Epithelial cell of prostate (primary cell): ENCODE data around the gene KIRREL3.

Experiments
- DNase-seq: peaks from one replicate; pipeline ENCODE4 v3.0.0-alpha.2; 2011; ENCODE audit warnings: low read depth, low spot score
- H3K27ac ChIP-seq: fragments of 450-650 bp; 2 replicates; pipeline ENCODE4 v1.5.1; 2017; ENCODE audit warnings: mild to moderate bottlenecking

KIRREL3 gene

GRCh38 chr11:126529037-126529436 lies 471.5 kb downstream of the KIRREL3 start:
- no peak overlapping the region for H3K27ac ChIP-seq
- DNase-seq = no peak

GRCh38 chr11:126528075-126528474 lies 472.5 kb downstream of the KIRREL3 start:
- no peak for DNase-seq
- H3K27ac ChIP-seq = no peak overlapping the region

- no peak for DNase-seq
- H3K27ac ChIP-seq = no peak overlapping the region
Observed at GRCh38 chr11:126527651-126528050, 472.9 kb downstream of the KIRREL3 start.

- no peak overlapping the region for H3K27ac ChIP-seq
- no peak for DNase-seq
Observed at GRCh38 chr11:126526471-126526870, 474.1 kb downstream of the KIRREL3 start.

- no peak for DNase-seq
- H3K27ac ChIP-seq = no peak overlapping the region
Observed at GRCh38 chr11:126525702-126526101, 474.9 kb downstream of the KIRREL3 start.

- DNase-seq = no peak
- no peak overlapping the region for H3K27ac ChIP-seq
Observed at GRCh38 chr11:126525216-126525615, 475.4 kb downstream of the KIRREL3 start.

GRCh38 chr11:126523441-126524205 lies 476.9 kb downstream of the KIRREL3 start:
- H3K27ac ChIP-seq = no peak overlapping the region
- no peak for DNase-seq

GRCh38 chr11:126522606-126523005 lies 478.0 kb downstream of the KIRREL3 start:
- DNase-seq = no peak
- H3K27ac ChIP-seq = no peak overlapping the region

- H3K27ac ChIP-seq = no peak overlapping the region
- no peak for DNase-seq
Observed at GRCh38 chr11:126522152-126522551, 478.4 kb downstream of the KIRREL3 start.

- no peak for DNase-seq
- H3K27ac ChIP-seq = no peak overlapping the region
Observed at GRCh38 chr11:126521196-126521595, 479.4 kb downstream of the KIRREL3 start.

GRCh38 chr11:126519764-126520734 lies 480.5 kb downstream of the KIRREL3 start:
- H3K27ac ChIP-seq = no peak overlapping the region
- no peak for DNase-seq

- H3K27ac ChIP-seq = no peak overlapping the region
- DNase-seq = no peak
Observed at GRCh38 chr11:126518972-126519690, 481.4 kb downstream of the KIRREL3 start.

- H3K27ac ChIP-seq = no peak overlapping the region
- no peak for DNase-seq
Observed at GRCh38 chr11:126518071-126518971, 482.2 kb downstream of the KIRREL3 start.

- H3K27ac ChIP-seq = no peak overlapping the region
- DNase-seq = no peak
Observed at GRCh38 chr11:126515501-126515900, 485.1 kb downstream of the KIRREL3 start.

GRCh38 chr11:126514061-126514693 lies 486.4 kb downstream of the KIRREL3 start:
- no peak overlapping the region for H3K27ac ChIP-seq
- DNase-seq = no peak

GRCh38 chr11:126512741-126513715 lies 487.5 kb downstream of the KIRREL3 start:
- DNase-seq = no peak
- no peak overlapping the region for H3K27ac ChIP-seq

- DNase-seq = no peak
- H3K27ac ChIP-seq = no peak overlapping the region
Observed at GRCh38 chr11:126512251-126512650, 488.3 kb downstream of the KIRREL3 start.
